ENCODE measurements around the gene CHPT1. TPM values are rescaled to one million over a fixed set of nuclear protein-coding genes. Genes with fewer than 3 reads are reported as not detected.

The CHPT1 gene
- polyA plus RNA-seq, 1 donor from 2014 or later = 20.5 TPM

GRCh38 chr12:101759396-101760047 lies 62.1 kb downstream of the CHPT1 start:
- no peak overlapping the region for H2AFZ ChIP-seq (ENCODE audit: low read depth, low read length)
- TF ChIP-seq SMC3 (conservative IDR thresholded peaks at IDR 0.05; ENCODE audit: poor library complexity) (peak; percentile 33), CTCF (IDR thresholded peaks at IDR 0.05; ENCODE audit: poor library complexity, severe bottlenecking) (peak; percentile 63), RAD21 (conservative IDR thresholded peaks at IDR 0.05) (peak; percentile 48), EZH2 (IDR thresholded peaks at IDR 0.05; ENCODE audit: borderline replicate concordance, insufficient read depth, low read length, poor library complexity, severe bottlenecking) (no peak)
- H4K20me1 ChIP-seq (ENCODE audit: insufficient read depth) = no peaks in the 10 kb centered on the region
- H3K27me3 ChIP-seq (ENCODE audit: insufficient read depth, low read depth, low read length) = no peaks in the 10 kb centered on the region
- no peaks in the 10 kb centered on the region for H3K9me2 ChIP-seq (ENCODE audit: insufficient read depth, low read length)
- no peaks in the 10 kb centered on the region for H3F3A ChIP-seq (ENCODE audit: insufficient read depth, low read length, poor library complexity, severe bottlenecking)
- H3K4me3 ChIP-seq (ENCODE audit: low read length) = no peak overlapping the region
- no peaks in the 10 kb centered on the region for H3K9me3 ChIP-seq (ENCODE audit: low read length)
- no peaks in the 10 kb centered on the region for H3K79me2 ChIP-seq (replicated peaks; ENCODE audit: insufficient read depth, low read length)
- H3K36me3 ChIP-seq (ENCODE audit: insufficient read depth, low read length) = peaks cover 5% of the 10 kb centered on the region
- no peak overlapping the region for H3K9ac ChIP-seq (ENCODE audit: low read length)
- H3K27ac ChIP-seq (ENCODE audit: low read length) = no peak overlapping the region
- H3K4me2 ChIP-seq (ENCODE audit: low read length) = no peak overlapping the region

GRCh38 chr12:101761350-101761749 lies 63.9 kb downstream of the CHPT1 start:
- H3F3A ChIP-seq (ENCODE audit: insufficient read depth, low read length, poor library complexity, severe bottlenecking) = no peaks in the 10 kb centered on the region
- no peaks in the 10 kb centered on the region for H3K9me2 ChIP-seq (ENCODE audit: insufficient read depth, low read length)
- H2AFZ ChIP-seq (ENCODE audit: low read depth, low read length) = no peak overlapping the region
- TF ChIP-seq MXI1 (conservative IDR thresholded peaks at IDR 0.05; ENCODE audit: poor library complexity, severe bottlenecking) = no peak
- TF ChIP-seq EZH2 (IDR thresholded peaks at IDR 0.05; ENCODE audit: borderline replicate concordance, insufficient read depth, low read length, poor library complexity, severe bottlenecking) = no peak
- TF ChIP-seq SMC3 (conservative IDR thresholded peaks at IDR 0.05; ENCODE audit: poor library complexity) = no peak
- no peak for TF ChIP-seq REST (IDR thresholded peaks at IDR 0.05; ENCODE audit: borderline replicate concordance)
- TF ChIP-seq TAF1 (IDR thresholded peaks at IDR 0.05; ENCODE audit: low read depth) = no peak
- no peak for TF ChIP-seq POLR2AphosphoS5 (IDR thresholded peaks at IDR 0.05)
- no peak for TF ChIP-seq CTCF (IDR thresholded peaks at IDR 0.05; ENCODE audit: poor library complexity, severe bottlenecking)
- no peak for TF ChIP-seq RAD21 (conservative IDR thresholded peaks at IDR 0.05)
- no peak for TF ChIP-seq EP300 (conservative IDR thresholded peaks at IDR 0.05; ENCODE audit: poor library complexity, severe bottlenecking)
- no peaks in the 10 kb centered on the region for H3K79me2 ChIP-seq (replicated peaks; ENCODE audit: insufficient read depth, low read length)
- H3K9me3 ChIP-seq (ENCODE audit: low read length) = no peaks in the 10 kb centered on the region
- no peak overlapping the region for H3K9ac ChIP-seq (ENCODE audit: low read length)
- no peaks in the 10 kb centered on the region for H3K27me3 ChIP-seq (ENCODE audit: insufficient read depth, low read depth, low read length)
- no peak overlapping the region for H3K27ac ChIP-seq (ENCODE audit: low read length)
- no peak overlapping the region for H3K4me3 ChIP-seq (ENCODE audit: low read length)
- no peaks in the 10 kb centered on the region for H4K20me1 ChIP-seq (ENCODE audit: insufficient read depth)
- no peak overlapping the region for H3K4me2 ChIP-seq (ENCODE audit: low read length)
- H3K36me3 ChIP-seq (ENCODE audit: insufficient read depth, low read length) = peaks cover 5% of the 10 kb centered on the region
